ENCODE results near the gene RCOR3. TPM values are rescaled to one million over a fixed set of nuclear protein-coding genes. Genes with fewer than 3 reads are reported as not detected.

The RCOR3 gene
- total and polyA plus RNA-seq, 2 donors from 2014 or later: 19.8 to 64.9 TPM

- H3K36me3 ChIP-seq (ENCODE audit: control insufficient read depth in 2 of 3, insufficient read depth in 3 of 3, low read length in 3 of 3): no peaks in the 10 kb centered on the region
- peaks cover 0 to 13% (median 7%) of the 10 kb centered on the region in 3 donors for H3K4me1 ChIP-seq (ENCODE audit: control insufficient read depth in 2 of 3, insufficient read depth in 2 of 3, low read depth in 1 of 3, low read length in 3 of 3)
- no peaks in the 10 kb centered on the region for H3K27me3 ChIP-seq (ENCODE audit: control insufficient read depth, insufficient read depth, low read length)
- no peak overlapping the region for H3K4me3 ChIP-seq (ENCODE audit: low read length in 3 of 3)
- FAIRE-seq: no peak
- TF ChIP-seq, protein P1, sequence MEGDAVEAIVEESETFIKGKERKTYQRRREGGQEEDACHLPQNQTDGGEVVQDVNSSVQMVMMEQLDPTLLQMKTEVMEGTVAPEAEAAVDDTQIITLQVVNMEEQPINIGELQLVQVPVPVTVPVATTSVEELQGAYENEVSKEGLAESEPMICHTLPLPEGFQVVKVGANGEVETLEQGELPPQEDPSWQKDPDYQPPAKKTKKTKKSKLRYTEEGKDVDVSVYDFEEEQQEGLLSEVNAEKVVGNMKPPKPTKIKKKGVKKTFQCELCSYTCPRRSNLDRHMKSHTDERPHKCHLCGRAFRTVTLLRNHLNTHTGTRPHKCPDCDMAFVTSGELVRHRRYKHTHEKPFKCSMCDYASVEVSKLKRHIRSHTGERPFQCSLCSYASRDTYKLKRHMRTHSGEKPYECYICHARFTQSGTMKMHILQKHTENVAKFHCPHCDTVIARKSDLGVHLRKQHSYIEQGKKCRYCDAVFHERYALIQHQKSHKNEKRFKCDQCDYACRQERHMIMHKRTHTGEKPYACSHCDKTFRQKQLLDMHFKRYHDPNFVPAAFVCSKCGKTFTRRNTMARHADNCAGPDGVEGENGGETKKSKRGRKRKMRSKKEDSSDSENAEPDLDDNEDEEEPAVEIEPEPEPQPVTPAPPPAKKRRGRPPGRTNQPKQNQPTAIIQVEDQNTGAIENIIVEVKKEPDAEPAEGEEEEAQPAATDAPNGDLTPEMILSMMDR (IDR thresholded peaks at IDR 0.05; ENCODE audit: borderline replicate concordance, extremely low read depth, insufficient read depth): no peak
- intact Hi-C loops (cut with DNase I): no loop called here
- H3K9me3 ChIP-seq (ENCODE audit: control insufficient read depth in 2 of 3, insufficient read depth in 1 of 3, low read length in 3 of 3): no peaks in the 10 kb centered on the region
- H3K27ac ChIP-seq (ENCODE audit: low read depth in 2 of 2, low read length in 2 of 2): no peak overlapping the region
- DNase-seq: no peak
- H3K9ac ChIP-seq (ENCODE audit: low read length in 3 of 3): no peak overlapping the region
Observed at GRCh38 chr1:211328866-211329475, 69.8 kb downstream of the RCOR3 start.

DNA sequence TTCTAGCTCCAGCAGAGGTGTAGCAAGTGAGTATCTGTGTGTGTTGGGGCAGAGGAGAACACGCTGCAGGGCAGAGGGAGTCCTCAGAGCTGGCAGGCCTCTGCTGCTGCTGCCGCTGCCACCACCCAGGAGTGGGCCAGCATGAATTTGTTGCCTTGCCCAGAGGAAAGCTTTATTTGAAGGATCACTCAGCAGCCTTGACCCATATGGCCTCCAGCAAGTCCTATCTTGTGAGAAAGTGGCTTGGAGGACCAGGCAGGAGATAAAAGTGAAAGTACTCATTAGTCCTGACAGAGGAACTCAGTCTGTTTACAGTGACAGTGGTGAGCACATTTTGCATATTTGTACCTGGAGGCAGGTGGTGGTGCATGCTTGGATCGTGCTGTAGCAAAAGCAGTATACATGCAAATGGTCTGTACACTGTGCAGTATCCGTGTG, 70.6 kb downstream of the RCOR3 start:
- no peak overlapping the region for H3K4me3 ChIP-seq (ENCODE audit: low read length in 3 of 3)
- intact Hi-C loops (cut with DNase I): no loop called here
- no peak for DNase-seq
- no peaks in the 10 kb centered on the region for H3K9me3 ChIP-seq (ENCODE audit: control insufficient read depth in 2 of 3, insufficient read depth in 1 of 3, low read length in 3 of 3)
- peaks cover 0 to 13% (median 7%) of the 10 kb centered on the region in 3 donors for H3K4me1 ChIP-seq (ENCODE audit: control insufficient read depth in 2 of 3, insufficient read depth in 2 of 3, low read depth in 1 of 3, low read length in 3 of 3)
- H3K9ac ChIP-seq (ENCODE audit: low read length in 3 of 3): peak overlapping the region in 1 of 3 donors; percentile 17
- H3K27ac ChIP-seq (ENCODE audit: low read depth in 2 of 2, low read length in 2 of 2): no peak overlapping the region
- TF ChIP-seq, protein P1 (IDR thresholded peaks at IDR 0.05; ENCODE audit: borderline replicate concordance, extremely low read depth, insufficient read depth): no peak
- H3K27me3 ChIP-seq (ENCODE audit: control insufficient read depth, insufficient read depth, low read length): no peaks in the 10 kb centered on the region
- H3K36me3 ChIP-seq (ENCODE audit: control insufficient read depth in 2 of 3, insufficient read depth in 3 of 3, low read length in 3 of 3): no peaks in the 10 kb centered on the region
- FAIRE-seq: no peak

GRCh38 chr1:211330282-211330936, 71.2 kb downstream of the RCOR3 start:
- Histone ChIP-seq H3K27ac (ENCODE audit: low read depth in 2 of 2, low read length in 2 of 2) (no peak overlapping the region), H3K36me3 (ENCODE audit: control insufficient read depth in 2 of 3, insufficient read depth in 3 of 3, low read length in 3 of 3) (no peaks in the 10 kb centered on the region), H3K27me3 (ENCODE audit: control insufficient read depth, insufficient read depth, low read length) (no peaks in the 10 kb centered on the region), H3K4me3 (ENCODE audit: low read length in 3 of 3) (no peak overlapping the region), H3K9ac (ENCODE audit: low read length in 3 of 3) (no peak overlapping the region), H3K9me3 (ENCODE audit: control insufficient read depth in 2 of 3, insufficient read depth in 1 of 3, low read length in 3 of 3) (no peaks in the 10 kb centered on the region), H3K4me1 (ENCODE audit: control insufficient read depth in 2 of 3, insufficient read depth in 2 of 3, low read depth in 1 of 3, low read length in 3 of 3) (peaks cover 0 to 13% (median 7%) of the 10 kb centered on the region in 3 donors)
- FAIRE-seq (no peak), DNase-seq (no peak)
- intact Hi-C loops (cut with DNase I): no loop called here
- TF ChIP-seq, protein P1 (IDR thresholded peaks at IDR 0.05; ENCODE audit: borderline replicate concordance, extremely low read depth, insufficient read depth): no peak
